Measurements from ENCODE around the gene ARFGEF2. TPM values are rescaled to one million over a fixed set of nuclear protein-coding genes. Genes with fewer than 3 reads are reported as not detected.

The ARFGEF2 gene
- total and polyA plus RNA-seq, 2 of the 8 experiments (the other 6 are each of a cell fraction or from before 2014, with no cell fraction given) = 8.1 to 21.8 TPM

DNA sequence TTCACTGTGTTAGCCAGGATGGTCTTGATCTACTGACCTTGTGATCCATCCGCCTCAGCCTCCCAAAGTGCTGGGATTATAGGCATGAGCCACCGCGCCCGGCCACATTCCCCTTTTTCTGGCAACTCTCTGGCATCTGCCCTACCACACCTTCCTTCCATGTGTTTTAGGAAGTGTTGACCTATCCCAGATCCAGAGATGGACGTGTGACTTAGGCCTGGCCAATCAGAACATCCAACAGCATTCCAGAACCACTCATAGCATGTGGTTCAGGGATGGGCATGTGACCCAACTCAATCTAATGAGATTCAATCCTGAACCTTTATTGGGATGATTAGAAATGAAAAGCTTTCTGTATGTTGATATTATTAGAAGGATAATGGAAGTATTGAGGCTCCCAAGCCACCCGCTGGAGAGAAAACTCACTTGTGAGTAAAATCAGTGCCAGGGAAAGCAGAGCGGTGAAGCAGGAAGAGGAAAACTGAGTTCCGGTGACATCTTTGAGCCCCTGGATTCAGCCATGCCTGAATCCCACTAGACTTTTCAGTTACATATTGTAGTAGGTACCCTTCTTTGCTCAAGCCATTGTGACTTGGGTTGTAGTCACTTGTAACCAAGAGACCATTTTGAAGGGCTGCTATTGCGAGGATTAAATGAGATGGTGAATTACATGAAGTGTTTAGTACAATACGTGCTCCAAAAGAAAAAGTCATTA lies 42.8 kb upstream of the ARFGEF2 start (continued):
- TF ChIP-seq, protein P1, sequence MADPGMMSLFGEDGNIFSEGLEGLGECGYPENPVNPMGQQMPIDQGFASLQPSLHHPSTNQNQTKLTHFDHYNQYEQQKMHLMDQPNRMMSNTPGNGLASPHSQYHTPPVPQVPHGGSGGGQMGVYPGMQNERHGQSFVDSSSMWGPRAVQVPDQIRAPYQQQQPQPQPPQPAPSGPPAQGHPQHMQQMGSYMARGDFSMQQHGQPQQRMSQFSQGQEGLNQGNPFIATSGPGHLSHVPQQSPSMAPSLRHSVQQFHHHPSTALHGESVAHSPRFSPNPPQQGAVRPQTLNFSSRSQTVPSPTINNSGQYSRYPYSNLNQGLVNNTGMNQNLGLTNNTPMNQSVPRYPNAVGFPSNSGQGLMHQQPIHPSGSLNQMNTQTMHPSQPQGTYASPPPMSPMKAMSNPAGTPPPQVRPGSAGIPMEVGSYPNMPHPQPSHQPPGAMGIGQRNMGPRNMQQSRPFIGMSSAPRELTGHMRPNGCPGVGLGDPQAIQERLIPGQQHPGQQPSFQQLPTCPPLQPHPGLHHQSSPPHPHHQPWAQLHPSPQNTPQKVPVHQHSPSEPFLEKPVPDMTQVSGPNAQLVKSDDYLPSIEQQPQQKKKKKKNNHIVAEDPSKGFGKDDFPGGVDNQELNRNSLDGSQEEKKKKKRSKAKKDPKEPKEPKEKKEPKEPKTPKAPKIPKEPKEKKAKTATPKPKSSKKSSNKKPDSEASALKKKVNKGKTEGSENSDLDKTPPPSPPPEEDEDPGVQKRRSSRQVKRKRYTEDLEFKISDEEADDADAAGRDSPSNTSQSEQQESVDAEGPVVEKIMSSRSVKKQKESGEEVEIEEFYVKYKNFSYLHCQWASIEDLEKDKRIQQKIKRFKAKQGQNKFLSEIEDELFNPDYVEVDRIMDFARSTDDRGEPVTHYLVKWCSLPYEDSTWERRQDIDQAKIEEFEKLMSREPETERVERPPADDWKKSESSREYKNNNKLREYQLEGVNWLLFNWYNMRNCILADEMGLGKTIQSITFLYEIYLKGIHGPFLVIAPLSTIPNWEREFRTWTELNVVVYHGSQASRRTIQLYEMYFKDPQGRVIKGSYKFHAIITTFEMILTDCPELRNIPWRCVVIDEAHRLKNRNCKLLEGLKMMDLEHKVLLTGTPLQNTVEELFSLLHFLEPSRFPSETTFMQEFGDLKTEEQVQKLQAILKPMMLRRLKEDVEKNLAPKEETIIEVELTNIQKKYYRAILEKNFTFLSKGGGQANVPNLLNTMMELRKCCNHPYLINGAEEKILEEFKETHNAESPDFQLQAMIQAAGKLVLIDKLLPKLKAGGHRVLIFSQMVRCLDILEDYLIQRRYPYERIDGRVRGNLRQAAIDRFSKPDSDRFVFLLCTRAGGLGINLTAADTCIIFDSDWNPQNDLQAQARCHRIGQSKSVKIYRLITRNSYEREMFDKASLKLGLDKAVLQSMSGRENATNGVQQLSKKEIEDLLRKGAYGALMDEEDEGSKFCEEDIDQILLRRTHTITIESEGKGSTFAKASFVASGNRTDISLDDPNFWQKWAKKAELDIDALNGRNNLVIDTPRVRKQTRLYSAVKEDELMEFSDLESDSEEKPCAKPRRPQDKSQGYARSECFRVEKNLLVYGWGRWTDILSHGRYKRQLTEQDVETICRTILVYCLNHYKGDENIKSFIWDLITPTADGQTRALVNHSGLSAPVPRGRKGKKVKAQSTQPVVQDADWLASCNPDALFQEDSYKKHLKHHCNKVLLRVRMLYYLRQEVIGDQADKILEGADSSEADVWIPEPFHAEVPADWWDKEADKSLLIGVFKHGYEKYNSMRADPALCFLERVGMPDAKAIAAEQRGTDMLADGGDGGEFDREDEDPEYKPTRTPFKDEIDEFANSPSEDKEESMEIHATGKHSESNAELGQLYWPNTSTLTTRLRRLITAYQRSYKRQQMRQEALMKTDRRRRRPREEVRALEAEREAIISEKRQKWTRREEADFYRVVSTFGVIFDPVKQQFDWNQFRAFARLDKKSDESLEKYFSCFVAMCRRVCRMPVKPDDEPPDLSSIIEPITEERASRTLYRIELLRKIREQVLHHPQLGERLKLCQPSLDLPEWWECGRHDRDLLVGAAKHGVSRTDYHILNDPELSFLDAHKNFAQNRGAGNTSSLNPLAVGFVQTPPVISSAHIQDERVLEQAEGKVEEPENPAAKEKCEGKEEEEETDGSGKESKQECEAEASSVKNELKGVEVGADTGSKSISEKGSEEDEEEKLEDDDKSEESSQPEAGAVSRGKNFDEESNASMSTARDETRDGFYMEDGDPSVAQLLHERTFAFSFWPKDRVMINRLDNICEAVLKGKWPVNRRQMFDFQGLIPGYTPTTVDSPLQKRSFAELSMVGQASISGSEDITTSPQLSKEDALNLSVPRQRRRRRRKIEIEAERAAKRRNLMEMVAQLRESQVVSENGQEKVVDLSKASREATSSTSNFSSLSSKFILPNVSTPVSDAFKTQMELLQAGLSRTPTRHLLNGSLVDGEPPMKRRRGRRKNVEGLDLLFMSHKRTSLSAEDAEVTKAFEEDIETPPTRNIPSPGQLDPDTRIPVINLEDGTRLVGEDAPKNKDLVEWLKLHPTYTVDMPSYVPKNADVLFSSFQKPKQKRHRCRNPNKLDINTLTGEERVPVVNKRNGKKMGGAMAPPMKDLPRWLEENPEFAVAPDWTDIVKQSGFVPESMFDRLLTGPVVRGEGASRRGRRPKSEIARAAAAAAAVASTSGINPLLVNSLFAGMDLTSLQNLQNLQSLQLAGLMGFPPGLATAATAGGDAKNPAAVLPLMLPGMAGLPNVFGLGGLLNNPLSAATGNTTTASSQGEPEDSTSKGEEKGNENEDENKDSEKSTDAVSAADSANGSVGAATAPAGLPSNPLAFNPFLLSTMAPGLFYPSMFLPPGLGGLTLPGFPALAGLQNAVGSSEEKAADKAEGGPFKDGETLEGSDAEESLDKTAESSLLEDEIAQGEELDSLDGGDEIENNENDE (IDR thresholded peaks at IDR 0.05; ENCODE audit: insufficient replicate concordance, low read length) = no peak
- no peak for TF ChIP-seq SUZ12 (IDR thresholded peaks at IDR 0.05; ENCODE audit: low read length)
- TF ChIP-seq BACH1 (IDR thresholded peaks at IDR 0.05; ENCODE audit: low read length) = no peak
- no peak for TF ChIP-seq TBP (IDR thresholded peaks at IDR 0.05; ENCODE audit: low read depth, low read length)
- no peak for TF ChIP-seq NANOG (IDR thresholded peaks at IDR 0.05; ENCODE audit: insufficient read depth, low read depth, low read length, poor library complexity, severe bottlenecking)

Measured in H1 (cell line).